Esophagus squamous epithelium (tissue), 4 donors: Measurements from ENCODE around the gene CHIC2.

ENCODE experiments used
- POLR2A ChIP-seq, 4 donors: fragments of 450-650 bp; IDR thresholded peaks; one replicate each; pipeline ENCODE4 v1.6.1; 2017; ENCODE audit warnings: antibody characterized with exemption in 4 of 4, mild to moderate bottlenecking in 4 of 4, moderate library complexity in 3 of 4
- TF ChIP-seq, protein P1 (sequence below), 6 experiments: fragments of 450-650 bp in 4 of 6; fragments of 200-600 bp in 2 of 6; sonication (generic) in 2 of 6; IDR thresholded peaks; one replicate each; pipeline ENCODE4 v1.5.1; 2016 to 2019; ENCODE audit warnings: antibody characterized with exemption in 6 of 6, mild to moderate bottlenecking in 4 of 6, moderate library complexity in 4 of 6

DNA sequence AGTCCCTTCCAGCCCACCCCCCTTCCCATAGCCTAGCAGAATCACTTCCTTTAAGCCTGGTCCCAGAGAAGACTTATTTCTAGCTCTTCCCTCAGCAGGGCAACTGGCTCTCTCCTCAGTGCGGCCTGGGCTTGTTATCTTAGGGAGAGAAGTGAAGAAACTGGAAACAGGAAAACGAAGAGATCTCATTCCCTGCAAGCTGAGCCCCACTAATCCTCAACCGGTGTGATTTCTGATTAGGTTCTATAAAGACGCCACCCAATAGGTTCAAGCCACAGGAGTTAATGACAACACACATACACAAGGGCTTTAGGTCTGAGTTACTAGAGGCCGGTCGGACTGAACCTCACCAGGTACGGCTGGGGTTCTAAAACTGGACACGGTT lies 38.8 kb upstream of the CHIC2 start:
- TF ChIP-seq, protein P1, sequence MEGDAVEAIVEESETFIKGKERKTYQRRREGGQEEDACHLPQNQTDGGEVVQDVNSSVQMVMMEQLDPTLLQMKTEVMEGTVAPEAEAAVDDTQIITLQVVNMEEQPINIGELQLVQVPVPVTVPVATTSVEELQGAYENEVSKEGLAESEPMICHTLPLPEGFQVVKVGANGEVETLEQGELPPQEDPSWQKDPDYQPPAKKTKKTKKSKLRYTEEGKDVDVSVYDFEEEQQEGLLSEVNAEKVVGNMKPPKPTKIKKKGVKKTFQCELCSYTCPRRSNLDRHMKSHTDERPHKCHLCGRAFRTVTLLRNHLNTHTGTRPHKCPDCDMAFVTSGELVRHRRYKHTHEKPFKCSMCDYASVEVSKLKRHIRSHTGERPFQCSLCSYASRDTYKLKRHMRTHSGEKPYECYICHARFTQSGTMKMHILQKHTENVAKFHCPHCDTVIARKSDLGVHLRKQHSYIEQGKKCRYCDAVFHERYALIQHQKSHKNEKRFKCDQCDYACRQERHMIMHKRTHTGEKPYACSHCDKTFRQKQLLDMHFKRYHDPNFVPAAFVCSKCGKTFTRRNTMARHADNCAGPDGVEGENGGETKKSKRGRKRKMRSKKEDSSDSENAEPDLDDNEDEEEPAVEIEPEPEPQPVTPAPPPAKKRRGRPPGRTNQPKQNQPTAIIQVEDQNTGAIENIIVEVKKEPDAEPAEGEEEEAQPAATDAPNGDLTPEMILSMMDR (IDR thresholded peaks at IDR 0.05) = no peak
- TF ChIP-seq POLR2A (IDR thresholded peaks at IDR 0.05) = no peak
